A549 (cell line): ENCODE measurements around the gene HLA-DOA. TPM values are rescaled to one million over a fixed set of nuclear protein-coding genes. Genes with fewer than 3 reads are reported as not detected.
A peak's percentile ranks its signal among the peaks of the same experiment; 100 is the strongest.

Experiments used
- ATAC-seq, 2 experiments: fragments of 200-7000 bp in 1 of 2; fragments of >200 bp in 1 of 2; cut with Nextera tagmentation in 1 of 2; cut with Tn5 transposase in 1 of 2; 3 replicates each; pipeline versions ENCODE4 v1.8.0 to v1.9.1; 2018 to 2020; ENCODE audit warnings: mild to moderate bottlenecking in 1 of 2, moderate library complexity in 1 of 2
- CTCF ChIA-PET: fragments of 300-600 bp; sonication (Branson Sonifier 250); formaldehyde crosslinking; extraction: SDS; loops from one replicate; lab custom pipeline; 2021; ENCODE audit warnings: antibody characterized with exemption, inconsistent platforms; lab: Yijun Ruan, JAX
- POLR2A ChIA-PET: fragments of 350-600 bp; formaldehyde crosslinking; extraction: SDS; loops from one replicate; lab custom pipeline; 2021; ENCODE audit warnings: antibody characterized with exemption, inconsistent platforms; lab: Yijun Ruan, JAX
- DNase-seq, 2 experiments: peaks; one replicate each; pipeline versions ENCODE4 v3.0.0 to v3.0.0-alpha.2; 2011 to 2016; ENCODE audit warnings: low read depth in 1 of 2, low spot score in 1 of 2
- FAIRE-seq: peaks from 2 replicates; lab custom pipeline; 2011; peaks lifted over from hg19 to GRCh38; lab: Jason Lieb, UNC
- H3K27ac ChIP-seq, 2 experiments: fragments of >200 bp; sonication (Bioruptor Twin); formaldehyde crosslinking; 3 replicates each; pipeline ENCODE4 v1.5.1; 2016 to 2017
- H3K4me1 ChIP-seq: fragments of >200 bp; sonication (Bioruptor Twin); formaldehyde crosslinking; 3 replicates; pipeline ENCODE4 v1.6.1; 2016
- H3K4me2 ChIP-seq: fragments of >200 bp; sonication (Bioruptor Twin); formaldehyde crosslinking; 3 replicates; pipeline ENCODE4 v1.6.1; 2016
- H3K4me3 ChIP-seq: fragments of >200 bp; sonication (Bioruptor Twin); formaldehyde crosslinking; 3 replicates; pipeline ENCODE4 v1.5.1; 2016
- H3K9me3 ChIP-seq: fragments of >200 bp; sonication (Bioruptor Twin); formaldehyde crosslinking; 3 replicates; pipeline ENCODE4 v1.6.1; 2016
- BHLHE40 ChIP-seq: IDR thresholded peaks from 2 replicates; pipeline ENCODE4 v1.6.1; 2012; ENCODE audit warnings: low read depth, low read length, inconsistent platforms
- CHD4 ChIP-seq: fragments of 200-600 bp; sonication (generic); IDR thresholded peaks from 2 replicates; pipeline ENCODE4 v1.6.1; 2016; ENCODE audit warnings: antibody characterized with exemption, mild to moderate bottlenecking, borderline replicate concordance
- EHF ChIP-seq: fragments of 250-450 bp; sonication (Bioruptor Pico); IDR thresholded peaks from 2 replicates; pipeline ENCODE4 v1.5.0; 2020; ENCODE audit warnings: mild to moderate bottlenecking
- ESRRA ChIP-seq: fragments of 150-350 bp; IDR thresholded peaks from 2 replicates; pipeline ENCODE4 v1.6.1; 2014; ENCODE audit warnings: mild to moderate bottlenecking, low read length, borderline replicate concordance
- FOSB ChIP-seq: fragments of 250-450 bp; sonication (Bioruptor Pico); IDR thresholded peaks from 2 replicates; pipeline ENCODE4 v1.5.0; 2020; ENCODE audit warnings: mild to moderate bottlenecking, moderate library complexity
- FOSL2 ChIP-seq, 2 experiments: fragments of 450-650 bp in 1 of 2; fragments of >200 bp in 1 of 2; sonication (Bioruptor Twin) in 1 of 2; formaldehyde crosslinking; IDR thresholded peaks; 2 replicates each; pipeline versions ENCODE4 v1.5.0 to v1.6.1; 2016 to 2020; ENCODE audit warnings: mild to moderate bottlenecking in 1 of 2, moderate library complexity in 1 of 2
- FOXS1 ChIP-seq: fragments of 250-450 bp; sonication (Bioruptor Pico); IDR thresholded peaks from 2 replicates; pipeline ENCODE4 v1.5.0; 2020; ENCODE audit warnings: mild to moderate bottlenecking, moderate library complexity
- GATA3 ChIP-seq: IDR thresholded peaks from 2 replicates; pipeline ENCODE4 v1.6.1; 2012; ENCODE audit warnings: borderline replicate concordance
- HOXB5 ChIP-seq: fragments of 250-450 bp; sonication (Bioruptor Pico); IDR thresholded peaks from 2 replicates; pipeline ENCODE4 v1.5.0; 2020; ENCODE audit warnings: mild to moderate bottlenecking, moderate library complexity
- KDM5A ChIP-seq: fragments of 200-600 bp; sonication (generic); IDR thresholded peaks from 2 replicates; pipeline ENCODE4 v1.6.1; 2016; ENCODE audit warnings: antibody characterized with exemption, mild to moderate bottlenecking
- MYC ChIP-seq: IDR thresholded peaks from 2 replicates; pipeline ENCODE4 v1.6.1; 2012; ENCODE audit warnings: mild to moderate bottlenecking, inconsistent platforms, low read length, improper control_type of control experiment, borderline replicate concordance
- NFE2L2 ChIP-seq: fragments of 150-350 bp; conservative IDR thresholded peaks from 2 replicates; pipeline ENCODE4 v1.6.1; 2014; ENCODE audit warnings: low read length
- NPAS2 ChIP-seq: fragments of 250-450 bp; sonication (Bioruptor Pico); IDR thresholded peaks from 2 replicates; pipeline ENCODE4 v1.8.0; 2022; ENCODE audit warnings: mild to moderate bottlenecking, moderate library complexity, borderline replicate concordance
- POLR2A ChIP-seq: IDR thresholded peaks from 2 replicates; pipeline ENCODE4 v1.6.1; 2012; ENCODE audit warnings: mild to moderate bottlenecking, low read length
- POLR2AphosphoS2 ChIP-seq: conservative IDR thresholded peaks from 2 replicates; pipeline ENCODE4 v1.6.1; 2012; ENCODE audit warnings: low read length, improper control_type of control experiment, inconsistent platforms
- RAD21 ChIP-seq, 2 experiments: fragments of >200 bp in 1 of 2; sonication (Bioruptor Twin) in 1 of 2; formaldehyde crosslinking in 1 of 2; IDR thresholded peaks in 1 of 2; conservative IDR thresholded peaks in 1 of 2; 2 replicates in 1 of 2; 3 replicates in 1 of 2; pipeline ENCODE4 v1.6.1; 2012 to 2018; ENCODE audit warnings: inconsistent platforms in 1 of 2
- RCOR1 ChIP-seq: fragments of 150-350 bp; IDR thresholded peaks from 2 replicates; pipeline ENCODE4 v1.6.1; 2014; ENCODE audit warnings: antibody characterized with exemption, low read length, low read depth
- SMC3 ChIP-seq: fragments of >200 bp; sonication (Bioruptor Twin); formaldehyde crosslinking; IDR thresholded peaks from 3 replicates; pipeline ENCODE4 v1.6.1; 2018; ENCODE audit warnings: inconsistent platforms
- TFCP2L1 ChIP-seq: fragments of 250-450 bp; sonication (Bioruptor Pico); IDR thresholded peaks from 2 replicates; pipeline ENCODE4 v1.5.0; 2021; ENCODE audit warnings: mild to moderate bottlenecking
- TP53 ChIP-seq: fragments of 250-450 bp; sonication (Bioruptor Pico); IDR thresholded peaks from 2 replicates; pipeline ENCODE4 v1.5.0; 2021; ENCODE audit warnings: mild to moderate bottlenecking, moderate library complexity
- ZFP36 ChIP-seq: fragments of 450-650 bp; IDR thresholded peaks from 2 replicates; pipeline ENCODE4 v1.6.1; 2014; ENCODE audit warnings: borderline replicate concordance; ENCODE audit not compliant: partially characterized antibody
- ZNF302 ChIP-seq: fragments of 250-450 bp; sonication (Bioruptor Pico); IDR thresholded peaks from 2 replicates; pipeline ENCODE4 v1.9.0; 2021; ENCODE audit warnings: inconsistent platforms, mild to moderate bottlenecking, moderate library complexity
- WGBS: methylation state at CpG from one replicate; pipeline ENCODE4 v1.1.6; 2017; ENCODE audit errors: missing lambda C conversion rate; 5-methylcytosine and 5-hydroxymethylcytosine counted together
- polyA plus RNA-seq, 4 experiments: library from polyadenylated mRNA; depleted of rRNA in 3 of 4; stranded (reverse); fragments of >200 nt; fragmentation: RNase III in 1 of 4; extraction: RNeasy Plus Mini Kit Qiagen cat#74134 plus additional on column Dnase treatment in 1 of 4; gene quantifications; 2 replicates in 3 of 4; 3 replicates in 1 of 4; pipeline ENCODE4 v1.2.3, GENCODE V29; 2011 to 2017
- TF ChIP-seq, protein P1 (sequence below): fragments of 200-600 bp; sonication (generic); IDR thresholded peaks from 2 replicates; pipeline ENCODE4 v1.6.1; 2016; ENCODE audit warnings: antibody characterized with exemption, mild to moderate bottlenecking, moderate library complexity
- TF ChIP-seq, protein P2 (sequence below): fragments of >200 bp; sonication (Bioruptor Twin); formaldehyde crosslinking; IDR thresholded peaks from 3 replicates; pipeline ENCODE4 v1.5.1; 2016
- TF ChIP-seq, protein P3 (sequence below): fragments of 450-650 bp; IDR thresholded peaks from 2 replicates; pipeline ENCODE4 v1.6.1; 2014; ENCODE audit warnings: antibody characterized with exemption

The HLA-DOA gene
- polyA plus RNA-seq, 2 of the 4 experiments (the other 2 are of a cell fraction): 0.03 to 0.27 TPM

DNA sequence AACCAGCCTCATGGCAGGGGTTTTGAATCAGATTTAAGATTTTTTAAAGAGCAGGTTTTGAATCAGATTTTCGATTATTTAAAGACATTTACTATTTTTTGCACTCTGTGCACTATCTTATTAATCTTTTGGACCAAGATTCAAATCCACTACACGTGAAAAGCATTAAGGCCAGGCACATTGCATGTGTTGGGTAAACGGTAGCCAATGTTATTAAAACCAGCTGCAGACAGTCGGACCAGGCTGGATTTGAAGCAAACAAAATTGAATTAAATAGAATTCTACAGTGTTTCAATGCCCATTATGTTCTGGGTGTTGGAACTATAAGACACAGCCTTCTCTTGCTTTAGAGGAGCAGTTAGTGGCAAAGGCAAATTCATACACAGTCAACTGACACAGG is 7.7 kb downstream of the HLA-DOA start (continued):
- TF ChIP-seq NFE2L2 (no peak), FOSB (CRISPR knock-in tag) (no peak), TFCP2L1 (no peak)

DNA sequence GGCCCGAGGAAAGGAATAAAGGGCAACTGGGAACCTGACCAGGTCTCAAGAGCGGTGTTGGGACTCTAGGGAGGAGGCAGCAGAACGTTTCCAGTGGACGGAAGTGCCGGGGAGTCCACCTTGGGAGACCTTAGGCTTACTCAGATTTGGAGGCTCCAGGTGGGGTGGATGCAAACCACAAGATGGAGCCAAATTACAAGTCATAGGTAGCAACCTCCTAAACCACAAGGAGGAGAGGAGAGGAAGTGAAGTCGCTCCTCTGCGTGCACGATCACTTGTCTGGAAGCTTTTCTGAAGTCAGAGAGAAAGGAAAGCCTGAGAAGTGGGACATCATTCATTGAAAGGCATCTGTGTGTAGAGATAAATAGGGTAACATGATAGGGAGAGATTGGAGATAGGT is 9.3 kb downstream of the HLA-DOA start:
- CTCF ChIA-PET: interaction anchor here (0.6 to 2.3 kb wide), 9 partner anchors 12 to 530 kb away, joined by 3 to 12 read pairs (median 5); no protein-coding TSS in a partner anchor
- WGBS: 23% methylated on average over 8 of the region's 8 CpGs
- FAIRE-seq: no peak
- DNase-seq: peak in 1 of 2 experiments; percentile 46
- no peaks in the 10 kb centered on the region for H3K4me1 ChIP-seq
- no peak overlapping the region for H3K4me2 ChIP-seq
- H3K4me3 ChIP-seq: no peak overlapping the region
- H3K9me3 ChIP-seq: no peaks in the 10 kb centered on the region
- H3K27ac ChIP-seq: no peak overlapping the region
- POLR2A ChIA-PET: no interaction called here
- peak; percentile 71 to 72; a peak in 4 of 6 replicates for ATAC-seq
- TF ChIP-seq FOSB (CRISPR knock-in tag) (no peak), SMC3 (0 out of 3 replicates have a peak, but pooled peaks have one; percentile 15), POLR2A (no peak), HOXB5 (CRISPR knock-in tag) (no peak), KDM5A (no peak), POLR2AphosphoS2 (no peak), RAD21 (conservative IDR thresholded peaks at IDR 0.05 in 1 of 2, IDR thresholded peaks at IDR 0.05 in 1 of 2) (peak; percentile 30 to 36; a peak in 3 of 5 replicates)
- TF ChIP-seq, protein P1, sequence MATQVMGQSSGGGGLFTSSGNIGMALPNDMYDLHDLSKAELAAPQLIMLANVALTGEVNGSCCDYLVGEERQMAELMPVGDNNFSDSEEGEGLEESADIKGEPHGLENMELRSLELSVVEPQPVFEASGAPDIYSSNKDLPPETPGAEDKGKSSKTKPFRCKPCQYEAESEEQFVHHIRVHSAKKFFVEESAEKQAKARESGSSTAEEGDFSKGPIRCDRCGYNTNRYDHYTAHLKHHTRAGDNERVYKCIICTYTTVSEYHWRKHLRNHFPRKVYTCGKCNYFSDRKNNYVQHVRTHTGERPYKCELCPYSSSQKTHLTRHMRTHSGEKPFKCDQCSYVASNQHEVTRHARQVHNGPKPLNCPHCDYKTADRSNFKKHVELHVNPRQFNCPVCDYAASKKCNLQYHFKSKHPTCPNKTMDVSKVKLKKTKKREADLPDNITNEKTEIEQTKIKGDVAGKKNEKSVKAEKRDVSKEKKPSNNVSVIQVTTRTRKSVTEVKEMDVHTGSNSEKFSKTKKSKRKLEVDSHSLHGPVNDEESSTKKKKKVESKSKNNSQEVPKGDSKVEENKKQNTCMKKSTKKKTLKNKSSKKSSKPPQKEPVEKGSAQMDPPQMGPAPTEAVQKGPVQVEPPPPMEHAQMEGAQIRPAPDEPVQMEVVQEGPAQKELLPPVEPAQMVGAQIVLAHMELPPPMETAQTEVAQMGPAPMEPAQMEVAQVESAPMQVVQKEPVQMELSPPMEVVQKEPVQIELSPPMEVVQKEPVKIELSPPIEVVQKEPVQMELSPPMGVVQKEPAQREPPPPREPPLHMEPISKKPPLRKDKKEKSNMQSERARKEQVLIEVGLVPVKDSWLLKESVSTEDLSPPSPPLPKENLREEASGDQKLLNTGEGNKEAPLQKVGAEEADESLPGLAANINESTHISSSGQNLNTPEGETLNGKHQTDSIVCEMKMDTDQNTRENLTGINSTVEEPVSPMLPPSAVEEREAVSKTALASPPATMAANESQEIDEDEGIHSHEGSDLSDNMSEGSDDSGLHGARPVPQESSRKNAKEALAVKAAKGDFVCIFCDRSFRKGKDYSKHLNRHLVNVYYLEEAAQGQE: no peak
- TF ChIP-seq, protein P2, sequence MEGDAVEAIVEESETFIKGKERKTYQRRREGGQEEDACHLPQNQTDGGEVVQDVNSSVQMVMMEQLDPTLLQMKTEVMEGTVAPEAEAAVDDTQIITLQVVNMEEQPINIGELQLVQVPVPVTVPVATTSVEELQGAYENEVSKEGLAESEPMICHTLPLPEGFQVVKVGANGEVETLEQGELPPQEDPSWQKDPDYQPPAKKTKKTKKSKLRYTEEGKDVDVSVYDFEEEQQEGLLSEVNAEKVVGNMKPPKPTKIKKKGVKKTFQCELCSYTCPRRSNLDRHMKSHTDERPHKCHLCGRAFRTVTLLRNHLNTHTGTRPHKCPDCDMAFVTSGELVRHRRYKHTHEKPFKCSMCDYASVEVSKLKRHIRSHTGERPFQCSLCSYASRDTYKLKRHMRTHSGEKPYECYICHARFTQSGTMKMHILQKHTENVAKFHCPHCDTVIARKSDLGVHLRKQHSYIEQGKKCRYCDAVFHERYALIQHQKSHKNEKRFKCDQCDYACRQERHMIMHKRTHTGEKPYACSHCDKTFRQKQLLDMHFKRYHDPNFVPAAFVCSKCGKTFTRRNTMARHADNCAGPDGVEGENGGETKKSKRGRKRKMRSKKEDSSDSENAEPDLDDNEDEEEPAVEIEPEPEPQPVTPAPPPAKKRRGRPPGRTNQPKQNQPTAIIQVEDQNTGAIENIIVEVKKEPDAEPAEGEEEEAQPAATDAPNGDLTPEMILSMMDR: peak; percentile 12; the same call in 1 of the 3 replicates
- TF ChIP-seq, protein P3, sequence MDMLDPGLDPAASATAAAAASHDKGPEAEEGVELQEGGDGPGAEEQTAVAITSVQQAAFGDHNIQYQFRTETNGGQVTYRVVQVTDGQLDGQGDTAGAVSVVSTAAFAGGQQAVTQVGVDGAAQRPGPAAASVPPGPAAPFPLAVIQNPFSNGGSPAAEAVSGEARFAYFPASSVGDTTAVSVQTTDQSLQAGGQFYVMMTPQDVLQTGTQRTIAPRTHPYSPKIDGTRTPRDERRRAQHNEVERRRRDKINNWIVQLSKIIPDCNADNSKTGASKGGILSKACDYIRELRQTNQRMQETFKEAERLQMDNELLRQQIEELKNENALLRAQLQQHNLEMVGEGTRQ: no peak

DNA sequence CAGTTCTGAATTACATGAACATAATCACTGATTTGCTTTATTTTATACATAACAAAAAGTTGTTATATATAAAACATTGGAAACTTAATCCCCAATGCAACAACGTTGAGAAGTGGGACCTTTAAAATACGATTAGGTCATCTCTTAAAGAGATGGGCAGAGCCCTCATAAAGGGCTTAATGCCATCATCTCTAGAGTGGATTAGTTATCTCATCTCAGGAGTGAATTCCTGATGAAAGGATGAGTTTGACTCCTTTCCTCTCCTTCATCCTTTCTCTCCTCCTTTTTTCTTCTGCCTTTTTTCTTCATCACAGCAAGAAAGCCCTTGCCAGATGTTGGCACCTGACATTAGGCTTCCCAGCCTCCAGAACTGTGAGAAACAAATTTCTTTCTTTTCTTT is 13.9 kb downstream of the HLA-DOA start:
- Histone ChIP-seq H3K4me3 (no peak overlapping the region), H3K4me2 (no peak overlapping the region), H3K4me1 (no peaks in the 10 kb centered on the region), H3K9me3 (peaks cover 7% of the 10 kb centered on the region; the same call in 1 of the 3 replicates), H3K27ac (no peak overlapping the region)
- FAIRE-seq (no peak), DNase-seq (no peak), ATAC-seq (no peak)
- ChIA-PET CTCF (interaction anchor here (1.2 kb wide), 1 partner anchor 11 kb away, joined by 3 read pairs; no protein-coding TSS in a partner anchor), POLR2A (no interaction called here)
- WGBS: 2% methylated on average over 2 of the region's 2 CpGs
- TF ChIP-seq, protein P1: no peak
- TF ChIP-seq ZNF302 (CRISPR knock-in tag): no peak
- TF ChIP-seq EHF: no peak
- no peak for TF ChIP-seq POLR2A
- no peak for TF ChIP-seq MYC
- no peak for TF ChIP-seq GATA3
- TF ChIP-seq BHLHE40: no peak
- no peak for TF ChIP-seq ZFP36
- no peak for TF ChIP-seq SMC3
- TF ChIP-seq RCOR1: no peak
- no peak for TF ChIP-seq ESRRA
- no peak for TF ChIP-seq FOSL2 (IDR thresholded peaks at IDR 0.05)
- TF ChIP-seq FOSL2 (CRISPR knock-in tag; IDR thresholded peaks at IDR 0.05): no peak
- no peak for TF ChIP-seq FOXS1
- no peak for TF ChIP-seq TP53 (CRISPR knock-in tag)
- no peak for TF ChIP-seq NPAS2
- TF ChIP-seq CHD4: no peak
